SK-N-SH treated with all-trans-retinoic acid at 6 μM for 48 hours (cell line): ENCODE measurements around the gene DNAJB8.

ENCODE experiments used
- ATAC-seq: fragments of 200-7000 bp; cut with Tn5 transposase; 3 replicates; pipeline ENCODE4 v1.9.1; 2020; ENCODE audit warnings: mild to moderate bottlenecking, moderate library complexity
- ARNTL ChIP-seq: fragments of 450-650 bp; formaldehyde crosslinking; IDR thresholded peaks from 2 replicates; pipeline ENCODE4 v1.5.0; 2020; ENCODE audit warnings: low read depth, mild to moderate bottlenecking, moderate library complexity, borderline replicate concordance
- BACH2 ChIP-seq: fragments of 250-450 bp; sonication (Bioruptor Pico); IDR thresholded peaks from 2 replicates; pipeline ENCODE4 v1.9.0; 2021; ENCODE audit warnings: mild to moderate bottlenecking, borderline replicate concordance
- CSDC2 ChIP-seq: fragments of 250-450 bp; sonication (Bioruptor Pico); IDR thresholded peaks from 2 replicates; pipeline ENCODE4 v1.5.0; 2020; ENCODE audit warnings: mild to moderate bottlenecking, moderate library complexity
- ESRRG ChIP-seq: fragments of 250-450 bp; sonication (Bioruptor Pico); IDR thresholded peaks from 2 replicates; pipeline ENCODE4 v1.6.1; 2021; ENCODE audit warnings: mild to moderate bottlenecking
- GLIS3 ChIP-seq: fragments of 250-450 bp; sonication (Bioruptor Pico); IDR thresholded peaks from 2 replicates; pipeline ENCODE4 v1.5.0; 2020; ENCODE audit warnings: mild to moderate bottlenecking, moderate library complexity
- ISL1 ChIP-seq: fragments of 250-450 bp; sonication (Bioruptor Pico); IDR thresholded peaks from 2 replicates; pipeline ENCODE4 v2.1.2; 2022; ENCODE audit warnings: mild to moderate bottlenecking, moderate library complexity
- OSR1 ChIP-seq: fragments of 250-450 bp; sonication (Bioruptor Pico); IDR thresholded peaks from 2 replicates; pipeline ENCODE4 v1.8.0; 2022; ENCODE audit warnings: moderate library complexity, mild to moderate bottlenecking, inconsistent platforms
- PPARA ChIP-seq: fragments of 250-450 bp; sonication (Bioruptor Pico); IDR thresholded peaks from 2 replicates; pipeline ENCODE4 v1.5.0; 2020; ENCODE audit warnings: mild to moderate bottlenecking, borderline replicate concordance
- RARB ChIP-seq: fragments of 250-450 bp; sonication (Bioruptor Pico); IDR thresholded peaks from 2 replicates; pipeline ENCODE4 v1.8.0; 2021; ENCODE audit warnings: mild to moderate bottlenecking, moderate library complexity
- SNAI2 ChIP-seq: fragments of 250-450 bp; sonication (Bioruptor Pico); IDR thresholded peaks from 2 replicates; pipeline ENCODE4 v1.5.0; 2020; ENCODE audit warnings: mild to moderate bottlenecking, moderate library complexity
- TCF4 ChIP-seq: fragments of 250-450 bp; sonication (Bioruptor Pico); IDR thresholded peaks from 2 replicates; pipeline ENCODE4 v1.8.0; 2021; ENCODE audit warnings: mild to moderate bottlenecking, moderate library complexity, borderline replicate concordance
- TOX ChIP-seq: fragments of 250-450 bp; sonication (Bioruptor Pico); IDR thresholded peaks from 2 replicates; pipeline ENCODE4 v1.8.0; 2021; ENCODE audit warnings: mild to moderate bottlenecking, moderate library complexity, borderline replicate concordance
- ZC3H10 ChIP-seq: fragments of 250-450 bp; sonication (Bioruptor Pico); IDR thresholded peaks from 2 replicates; pipeline ENCODE4 v1.5.1; 2021; ENCODE audit warnings: mild to moderate bottlenecking, moderate library complexity
- ZFP3 ChIP-seq: fragments of 250-450 bp; sonication (Bioruptor Pico); IDR thresholded peaks from 2 replicates; pipeline ENCODE4 v1.5.0; 2020; ENCODE audit warnings: mild to moderate bottlenecking, moderate library complexity
- ZFP30 ChIP-seq: fragments of 450-650 bp; formaldehyde crosslinking; IDR thresholded peaks from 2 replicates; pipeline ENCODE4 v1.5.0; 2022; ENCODE audit warnings: mild to moderate bottlenecking, moderate library complexity
- ZNF565 ChIP-seq: fragments of 450-650 bp; formaldehyde crosslinking; conservative IDR thresholded peaks from 2 replicates; pipeline ENCODE4 v1.5.0; 2020; ENCODE audit warnings: low read depth, mild to moderate bottlenecking, moderate library complexity
- ZNF70 ChIP-seq: fragments of 450-650 bp; formaldehyde crosslinking; IDR thresholded peaks from 2 replicates; pipeline ENCODE4 v1.5.0; 2020; ENCODE audit warnings: mild to moderate bottlenecking, moderate library complexity
- ZNF8 ChIP-seq: fragments of 450-650 bp; formaldehyde crosslinking; IDR thresholded peaks from 2 replicates; pipeline ENCODE4 v1.5.0; 2020; ENCODE audit warnings: mild to moderate bottlenecking, moderate library complexity
- TF ChIP-seq, protein P1 (sequence below): fragments of 250-450 bp; sonication (Bioruptor Pico); IDR thresholded peaks from 2 replicates; pipeline ENCODE4 v1.5.1; 2021; ENCODE audit warnings: mild to moderate bottlenecking, moderate library complexity
- TF ChIP-seq, protein P2 (sequence below): fragments of 250-450 bp; sonication (Bioruptor Pico); IDR thresholded peaks from 2 replicates; pipeline ENCODE4 v1.8.0; 2020; ENCODE audit warnings: mild to moderate bottlenecking, moderate library complexity, borderline replicate concordance
- TF ChIP-seq, protein P3 (sequence below): fragments of 250-450 bp; sonication (Bioruptor Pico); IDR thresholded peaks from 2 replicates; pipeline ENCODE4 v1.8.0; 2021; ENCODE audit warnings: low read depth, mild to moderate bottlenecking, moderate library complexity, borderline replicate concordance
- TF ChIP-seq, protein P4 (sequence below): fragments of 250-450 bp; sonication (Bioruptor Pico); IDR thresholded peaks from 2 replicates; pipeline ENCODE4 v1.5.0; 2020; ENCODE audit warnings: mild to moderate bottlenecking, moderate library complexity
- TF ChIP-seq, protein P5 (sequence below): fragments of 250-450 bp; sonication (Bioruptor Pico); IDR thresholded peaks from 2 replicates; pipeline ENCODE4 v1.5.1; 2020; ENCODE audit warnings: low read depth, mild to moderate bottlenecking, moderate library complexity

DNAJB8 gene

DNA sequence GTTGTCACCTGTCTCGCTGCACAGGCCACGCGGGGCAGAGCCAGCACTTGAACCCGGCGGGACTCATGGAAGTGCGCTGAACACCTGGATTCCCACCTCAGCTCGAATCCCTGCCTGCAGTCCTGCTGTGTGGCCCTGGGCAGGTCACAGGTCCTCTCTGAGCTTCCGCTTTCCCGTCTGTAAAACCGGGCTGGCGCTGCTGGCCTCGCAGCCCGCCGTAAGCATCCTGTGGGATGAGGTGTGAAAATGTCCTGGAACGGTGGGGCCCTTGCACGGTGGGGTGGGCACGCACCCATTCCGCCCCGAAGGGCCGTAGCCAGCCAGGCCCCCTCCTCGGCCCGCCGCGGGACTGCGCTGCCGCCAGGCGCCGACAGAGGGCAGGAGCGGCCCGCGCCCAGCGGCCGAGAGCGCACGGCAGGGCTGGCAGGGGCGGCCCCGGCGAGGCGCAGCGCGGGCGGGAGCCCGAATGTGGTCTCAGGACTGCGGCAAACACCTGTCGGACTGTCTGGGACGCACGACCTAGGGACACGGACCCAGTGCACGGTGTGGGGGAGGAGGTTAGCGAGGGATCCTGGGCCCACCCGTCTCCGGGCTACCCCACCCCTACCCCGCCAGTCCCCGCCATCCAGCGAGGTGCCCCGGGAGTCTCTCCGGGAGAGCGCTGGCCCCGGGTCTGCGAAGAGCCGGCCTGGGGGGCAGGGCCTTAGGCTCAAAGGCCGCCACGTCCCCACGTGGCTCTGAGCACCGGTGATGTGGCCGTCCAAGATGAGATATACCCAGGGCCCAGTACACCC lies 40.4 kb downstream of the DNAJB8 start:
- TF ChIP-seq ZC3H10 (CRISPR knock-in tag), result no peak
- TF ChIP-seq ZNF70 (CRISPR knock-in tag), result no peak
- TF ChIP-seq, protein P1, sequence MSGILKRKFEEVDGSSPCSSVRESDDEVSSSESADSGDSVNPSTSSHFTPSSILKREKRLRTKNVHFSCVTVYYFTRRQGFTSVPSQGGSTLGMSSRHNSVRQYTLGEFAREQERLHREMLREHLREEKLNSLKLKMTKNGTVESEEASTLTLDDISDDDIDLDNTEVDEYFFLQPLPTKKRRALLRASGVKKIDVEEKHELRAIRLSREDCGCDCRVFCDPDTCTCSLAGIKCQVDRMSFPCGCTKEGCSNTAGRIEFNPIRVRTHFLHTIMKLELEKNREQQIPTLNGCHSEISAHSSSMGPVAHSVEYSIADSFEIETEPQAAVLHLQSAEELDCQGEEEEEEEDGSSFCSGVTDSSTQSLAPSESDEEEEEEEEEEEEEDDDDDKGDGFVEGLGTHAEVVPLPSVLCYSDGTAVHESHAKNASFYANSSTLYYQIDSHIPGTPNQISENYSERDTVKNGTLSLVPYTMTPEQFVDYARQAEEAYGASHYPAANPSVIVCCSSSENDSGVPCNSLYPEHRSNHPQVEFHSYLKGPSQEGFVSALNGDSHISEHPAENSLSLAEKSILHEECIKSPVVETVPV (CRISPR knock-in tag), result no peak
- TF ChIP-seq OSR1 (CRISPR knock-in tag), result no peak
- TF ChIP-seq ZFP3 (CRISPR knock-in tag), result no peak
- TF ChIP-seq TCF4 (CRISPR knock-in tag), result no peak
- TF ChIP-seq SNAI2 (CRISPR knock-in tag), result no peak
- peak; percentile 90 for ATAC-seq

DNA sequence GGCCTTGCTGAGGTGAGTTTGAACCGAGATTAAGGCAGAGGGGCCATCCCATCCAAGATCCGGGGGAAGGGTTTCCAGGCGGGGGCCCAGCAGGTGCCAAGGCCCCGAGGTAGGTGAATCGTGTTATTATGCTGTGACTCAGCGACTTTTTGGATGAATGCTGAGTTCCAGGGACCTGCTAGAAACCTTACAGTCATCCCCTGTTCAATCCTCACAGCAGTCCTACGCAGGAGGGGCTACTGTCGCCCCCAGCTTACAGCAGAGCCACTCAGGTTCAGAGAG lies 40.9 kb downstream of the DNAJB8 start:
- no peak for TF ChIP-seq GLIS3
- TF ChIP-seq SNAI2 (CRISPR knock-in tag), result no peak
- no peak for TF ChIP-seq RARB (CRISPR knock-in tag)
- no peak for TF ChIP-seq OSR1 (CRISPR knock-in tag)
- TF ChIP-seq ZFP30 (CRISPR knock-in tag), result no peak
- TF ChIP-seq, protein P2, sequence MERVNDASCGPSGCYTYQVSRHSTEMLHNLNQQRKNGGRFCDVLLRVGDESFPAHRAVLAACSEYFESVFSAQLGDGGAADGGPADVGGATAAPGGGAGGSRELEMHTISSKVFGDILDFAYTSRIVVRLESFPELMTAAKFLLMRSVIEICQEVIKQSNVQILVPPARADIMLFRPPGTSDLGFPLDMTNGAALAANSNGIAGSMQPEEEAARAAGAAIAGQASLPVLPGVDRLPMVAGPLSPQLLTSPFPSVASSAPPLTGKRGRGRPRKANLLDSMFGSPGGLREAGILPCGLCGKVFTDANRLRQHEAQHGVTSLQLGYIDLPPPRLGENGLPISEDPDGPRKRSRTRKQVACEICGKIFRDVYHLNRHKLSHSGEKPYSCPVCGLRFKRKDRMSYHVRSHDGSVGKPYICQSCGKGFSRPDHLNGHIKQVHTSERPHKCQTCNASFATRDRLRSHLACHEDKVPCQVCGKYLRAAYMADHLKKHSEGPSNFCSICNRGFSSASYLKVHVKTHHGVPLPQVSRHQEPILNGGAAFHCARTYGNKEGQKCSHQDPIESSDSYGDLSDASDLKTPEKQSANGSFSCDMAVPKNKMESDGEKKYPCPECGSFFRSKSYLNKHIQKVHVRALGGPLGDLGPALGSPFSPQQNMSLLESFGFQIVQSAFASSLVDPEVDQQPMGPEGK (CRISPR knock-in tag), result no peak
- no peak for TF ChIP-seq ZNF8 (CRISPR knock-in tag)
- TF ChIP-seq TCF4 (CRISPR knock-in tag), result no peak
- no peak for TF ChIP-seq ESRRG (CRISPR knock-in tag)
- no peak for TF ChIP-seq CSDC2 (CRISPR knock-in tag)
- TF ChIP-seq, protein P3, sequence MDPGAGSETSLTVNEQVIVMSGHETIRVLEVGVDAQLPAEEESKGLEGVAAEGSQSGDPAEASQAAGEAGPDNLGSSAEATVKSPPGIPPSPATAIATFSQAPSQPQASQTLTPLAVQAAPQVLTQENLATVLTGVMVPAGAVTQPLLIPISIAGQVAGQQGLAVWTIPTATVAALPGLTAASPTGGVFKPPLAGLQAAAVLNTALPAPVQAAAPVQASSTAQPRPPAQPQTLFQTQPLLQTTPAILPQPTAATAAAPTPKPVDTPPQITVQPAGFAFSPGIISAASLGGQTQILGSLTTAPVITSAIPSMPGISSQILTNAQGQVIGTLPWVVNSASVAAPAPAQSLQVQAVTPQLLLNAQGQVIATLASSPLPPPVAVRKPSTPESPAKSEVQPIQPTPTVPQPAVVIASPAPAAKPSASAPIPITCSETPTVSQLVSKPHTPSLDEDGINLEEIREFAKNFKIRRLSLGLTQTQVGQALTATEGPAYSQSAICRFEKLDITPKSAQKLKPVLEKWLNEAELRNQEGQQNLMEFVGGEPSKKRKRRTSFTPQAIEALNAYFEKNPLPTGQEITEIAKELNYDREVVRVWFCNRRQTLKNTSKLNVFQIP, result no peak
- TF ChIP-seq PPARA (CRISPR knock-in tag), result no peak
- no peak for TF ChIP-seq ZNF565 (CRISPR knock-in tag)
- no peak for TF ChIP-seq ZNF70 (CRISPR knock-in tag)
- no peak for TF ChIP-seq TOX (CRISPR knock-in tag)
- TF ChIP-seq ARNTL (CRISPR knock-in tag), result no peak
- TF ChIP-seq ZC3H10 (CRISPR knock-in tag), result no peak
- TF ChIP-seq ISL1 (CRISPR knock-in tag), result no peak
- TF ChIP-seq, protein P1 (CRISPR knock-in tag), result no peak
- TF ChIP-seq BACH2 (CRISPR knock-in tag), result no peak
- no peak for ATAC-seq

DNA sequence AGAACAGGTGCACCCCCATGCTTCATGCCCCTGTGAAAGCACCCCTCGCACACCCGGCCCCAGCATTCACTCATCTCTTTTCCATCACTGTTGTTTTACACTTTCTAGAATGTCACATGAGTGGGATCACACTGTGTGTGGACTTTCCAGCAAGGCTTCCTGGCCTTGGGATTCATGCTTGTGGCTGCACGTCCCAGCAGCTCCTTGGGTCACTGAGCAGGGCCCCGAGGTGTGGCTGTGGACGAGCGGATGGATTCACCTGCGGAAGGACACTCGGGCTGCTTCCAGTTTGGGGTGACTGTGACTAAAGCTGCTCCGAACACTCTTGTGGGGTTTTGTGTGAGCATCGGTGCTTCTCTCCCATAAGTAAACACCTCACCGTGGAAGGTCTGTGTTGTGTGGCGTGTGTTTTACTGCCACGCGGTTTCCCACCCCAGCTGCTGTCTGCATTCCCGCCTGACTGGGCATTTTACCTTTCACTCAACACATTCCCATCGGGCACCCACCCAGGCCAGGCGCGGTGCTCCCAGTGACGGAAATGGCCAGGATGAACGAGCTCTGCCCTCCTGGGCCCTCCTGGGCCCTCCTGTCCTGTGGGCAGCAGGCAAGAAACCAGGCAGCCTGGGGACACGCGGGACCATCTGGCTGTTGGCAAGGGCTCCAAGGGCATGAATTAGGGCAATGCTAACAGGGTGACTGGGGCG lies 41.4 kb downstream of the DNAJB8 start:
- ATAC-seq, result no peak
- TF ChIP-seq CSDC2 (CRISPR knock-in tag) (no peak), ARNTL (CRISPR knock-in tag) (no peak), ZNF70 (CRISPR knock-in tag) (no peak), OSR1 (CRISPR knock-in tag) (no peak), ZFP30 (CRISPR knock-in tag) (no peak), ZC3H10 (CRISPR knock-in tag) (no peak), ESRRG (CRISPR knock-in tag) (no peak)
- TF ChIP-seq, protein P4, sequence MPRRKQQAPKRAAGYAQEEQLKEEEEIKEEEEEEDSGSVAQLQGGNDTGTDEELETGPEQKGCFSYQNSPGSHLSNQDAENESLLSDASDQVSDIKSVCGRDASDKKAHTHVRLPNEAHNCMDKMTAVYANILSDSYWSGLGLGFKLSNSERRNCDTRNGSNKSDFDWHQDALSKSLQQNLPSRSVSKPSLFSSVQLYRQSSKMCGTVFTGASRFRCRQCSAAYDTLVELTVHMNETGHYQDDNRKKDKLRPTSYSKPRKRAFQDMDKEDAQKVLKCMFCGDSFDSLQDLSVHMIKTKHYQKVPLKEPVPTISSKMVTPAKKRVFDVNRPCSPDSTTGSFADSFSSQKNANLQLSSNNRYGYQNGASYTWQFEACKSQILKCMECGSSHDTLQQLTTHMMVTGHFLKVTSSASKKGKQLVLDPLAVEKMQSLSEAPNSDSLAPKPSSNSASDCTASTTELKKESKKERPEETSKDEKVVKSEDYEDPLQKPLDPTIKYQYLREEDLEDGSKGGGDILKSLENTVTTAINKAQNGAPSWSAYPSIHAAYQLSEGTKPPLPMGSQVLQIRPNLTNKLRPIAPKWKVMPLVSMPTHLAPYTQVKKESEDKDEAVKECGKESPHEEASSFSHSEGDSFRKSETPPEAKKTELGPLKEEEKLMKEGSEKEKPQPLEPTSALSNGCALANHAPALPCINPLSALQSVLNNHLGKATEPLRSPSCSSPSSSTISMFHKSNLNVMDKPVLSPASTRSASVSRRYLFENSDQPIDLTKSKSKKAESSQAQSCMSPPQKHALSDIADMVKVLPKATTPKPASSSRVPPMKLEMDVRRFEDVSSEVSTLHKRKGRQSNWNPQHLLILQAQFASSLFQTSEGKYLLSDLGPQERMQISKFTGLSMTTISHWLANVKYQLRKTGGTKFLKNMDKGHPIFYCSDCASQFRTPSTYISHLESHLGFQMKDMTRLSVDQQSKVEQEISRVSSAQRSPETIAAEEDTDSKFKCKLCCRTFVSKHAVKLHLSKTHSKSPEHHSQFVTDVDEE (CRISPR knock-in tag), result no peak
- TF ChIP-seq, protein P5, sequence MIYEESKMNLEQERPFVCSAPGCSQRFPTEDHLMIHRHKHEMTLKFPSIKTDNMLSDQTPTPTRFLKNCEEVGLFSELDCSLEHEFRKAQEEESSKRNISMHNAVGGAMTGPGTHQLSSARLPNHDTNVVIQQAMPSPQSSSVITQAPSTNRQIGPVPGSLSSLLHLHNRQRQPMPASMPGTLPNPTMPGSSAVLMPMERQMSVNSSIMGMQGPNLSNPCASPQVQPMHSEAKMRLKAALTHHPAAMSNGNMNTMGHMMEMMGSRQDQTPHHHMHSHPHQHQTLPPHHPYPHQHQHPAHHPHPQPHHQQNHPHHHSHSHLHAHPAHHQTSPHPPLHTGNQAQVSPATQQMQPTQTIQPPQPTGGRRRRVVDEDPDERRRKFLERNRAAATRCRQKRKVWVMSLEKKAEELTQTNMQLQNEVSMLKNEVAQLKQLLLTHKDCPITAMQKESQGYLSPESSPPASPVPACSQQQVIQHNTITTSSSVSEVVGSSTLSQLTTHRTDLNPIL, result no peak
- TF ChIP-seq, protein P1 (CRISPR knock-in tag), result no peak
